Measurements from ENCODE around the gene KLHL29.

Gene KLHL29

DNA sequence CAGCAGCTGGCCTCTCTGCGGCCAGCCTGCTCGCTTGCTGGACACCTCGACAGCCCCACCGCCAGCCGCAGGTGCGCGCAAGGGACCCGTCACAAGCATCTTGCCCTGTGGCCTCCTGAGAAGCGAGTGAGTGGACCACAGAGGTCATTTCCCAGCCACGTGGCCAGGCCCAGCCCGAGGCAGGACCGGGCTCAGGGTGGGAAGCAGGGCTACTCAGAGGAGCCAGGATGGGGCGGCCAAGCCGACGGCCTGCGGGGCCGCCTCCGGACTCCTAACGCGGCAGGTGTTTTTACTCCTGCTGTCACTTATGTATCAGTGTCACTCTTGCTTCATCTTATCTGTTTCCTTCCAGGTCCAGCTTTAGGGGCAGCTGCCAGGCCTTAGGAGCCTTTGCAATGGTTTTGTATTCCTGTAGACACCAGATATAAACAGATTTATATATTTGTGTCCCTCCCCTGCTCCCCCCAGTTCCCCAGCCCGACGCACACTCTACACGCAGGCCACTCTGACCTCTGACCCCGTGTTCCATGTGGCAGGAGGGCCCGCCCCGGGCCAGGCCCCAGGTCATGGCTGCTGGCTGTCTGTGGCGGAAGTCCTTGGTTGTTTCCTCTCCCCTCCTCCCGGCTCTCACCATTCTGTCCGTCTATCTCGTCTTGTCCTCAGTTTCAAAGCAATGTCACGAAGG lies 305.6 kb downstream of the KLHL29 start:
- TF ChIP-seq, protein P1, sequence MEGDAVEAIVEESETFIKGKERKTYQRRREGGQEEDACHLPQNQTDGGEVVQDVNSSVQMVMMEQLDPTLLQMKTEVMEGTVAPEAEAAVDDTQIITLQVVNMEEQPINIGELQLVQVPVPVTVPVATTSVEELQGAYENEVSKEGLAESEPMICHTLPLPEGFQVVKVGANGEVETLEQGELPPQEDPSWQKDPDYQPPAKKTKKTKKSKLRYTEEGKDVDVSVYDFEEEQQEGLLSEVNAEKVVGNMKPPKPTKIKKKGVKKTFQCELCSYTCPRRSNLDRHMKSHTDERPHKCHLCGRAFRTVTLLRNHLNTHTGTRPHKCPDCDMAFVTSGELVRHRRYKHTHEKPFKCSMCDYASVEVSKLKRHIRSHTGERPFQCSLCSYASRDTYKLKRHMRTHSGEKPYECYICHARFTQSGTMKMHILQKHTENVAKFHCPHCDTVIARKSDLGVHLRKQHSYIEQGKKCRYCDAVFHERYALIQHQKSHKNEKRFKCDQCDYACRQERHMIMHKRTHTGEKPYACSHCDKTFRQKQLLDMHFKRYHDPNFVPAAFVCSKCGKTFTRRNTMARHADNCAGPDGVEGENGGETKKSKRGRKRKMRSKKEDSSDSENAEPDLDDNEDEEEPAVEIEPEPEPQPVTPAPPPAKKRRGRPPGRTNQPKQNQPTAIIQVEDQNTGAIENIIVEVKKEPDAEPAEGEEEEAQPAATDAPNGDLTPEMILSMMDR (IDR thresholded peaks at IDR 0.05; ENCODE audit: insufficient read depth, missing control alignments), result no peak
- no peak for FAIRE-seq
- DNase-seq (ENCODE audit: insufficient read length, low spot score), result no peak

DNA sequence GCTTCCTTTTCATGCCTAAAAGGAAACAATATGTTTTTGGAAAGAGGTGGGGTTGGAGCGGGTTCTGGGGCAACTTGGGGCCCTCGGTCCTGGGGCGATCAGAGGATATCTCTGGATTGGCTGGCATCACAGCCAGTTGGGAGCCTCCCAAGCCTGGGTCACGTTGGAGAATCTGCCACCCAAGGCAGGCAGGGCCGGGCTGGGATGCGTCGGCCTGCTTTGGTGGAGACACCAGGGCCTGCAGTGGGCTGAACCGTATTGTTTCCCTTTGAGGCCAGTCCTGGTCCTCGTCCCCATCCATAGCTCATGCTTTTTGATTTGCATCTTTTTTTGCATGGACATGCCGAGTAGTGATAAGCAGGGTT lies 306.1 kb downstream of the KLHL29 start:
- FAIRE-seq (no peak), DNase-seq (ENCODE audit: insufficient read length, low spot score) (no peak)
- TF ChIP-seq, protein P1 (IDR thresholded peaks at IDR 0.05; ENCODE audit: insufficient read depth, missing control alignments), result no peak

DNA sequence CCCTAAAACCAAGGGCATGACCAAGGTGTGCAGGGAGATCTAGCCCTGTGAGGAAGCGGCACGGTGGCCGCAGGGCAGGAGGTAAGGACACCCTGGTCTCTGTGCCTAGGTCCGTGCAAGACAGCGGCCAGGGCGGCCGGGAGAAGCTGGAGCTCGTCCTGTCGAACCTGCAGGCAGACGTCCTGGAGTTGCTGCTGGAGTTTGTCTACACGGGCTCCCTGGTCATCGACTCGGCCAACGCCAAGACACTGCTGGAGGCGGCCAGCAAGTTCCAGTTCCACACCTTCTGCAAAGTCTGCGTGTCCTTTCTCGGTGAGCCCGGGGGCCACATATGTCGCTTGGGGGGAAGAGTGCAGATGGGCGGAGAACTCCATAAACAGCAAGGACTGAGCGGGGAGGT lies 306.6 kb downstream of the KLHL29 start:
- TF ChIP-seq, protein P1 (IDR thresholded peaks at IDR 0.05; ENCODE audit: insufficient read depth, missing control alignments), result no peak
- no peak for DNase-seq (ENCODE audit: insufficient read length, low spot score)
- no peak for FAIRE-seq

DNA sequence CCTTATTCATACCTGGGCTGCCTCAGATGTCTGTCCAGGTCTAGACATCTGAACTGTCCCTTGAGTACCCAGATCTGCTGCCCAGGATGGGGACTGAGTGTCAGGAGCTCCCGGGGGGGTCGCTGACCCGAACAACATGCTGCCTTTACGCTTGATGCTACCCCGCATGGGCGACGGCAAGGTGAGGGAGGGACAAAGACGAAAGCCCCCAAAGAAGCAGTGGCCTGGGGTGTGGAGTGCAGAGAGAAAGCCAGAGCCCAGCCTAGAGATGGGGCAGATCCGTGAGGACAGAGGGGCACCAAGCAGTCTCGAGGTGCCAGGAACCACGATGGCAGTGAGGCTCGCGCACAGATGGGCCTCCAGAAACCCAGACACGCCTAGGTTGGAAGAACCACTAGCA lies 307.3 kb downstream of the KLHL29 start:
- TF ChIP-seq, protein P1 (IDR thresholded peaks at IDR 0.05; ENCODE audit: insufficient read depth, missing control alignments), result no peak
- FAIRE-seq (no peak), DNase-seq (ENCODE audit: insufficient read length, low spot score) (no peak)

DNA sequence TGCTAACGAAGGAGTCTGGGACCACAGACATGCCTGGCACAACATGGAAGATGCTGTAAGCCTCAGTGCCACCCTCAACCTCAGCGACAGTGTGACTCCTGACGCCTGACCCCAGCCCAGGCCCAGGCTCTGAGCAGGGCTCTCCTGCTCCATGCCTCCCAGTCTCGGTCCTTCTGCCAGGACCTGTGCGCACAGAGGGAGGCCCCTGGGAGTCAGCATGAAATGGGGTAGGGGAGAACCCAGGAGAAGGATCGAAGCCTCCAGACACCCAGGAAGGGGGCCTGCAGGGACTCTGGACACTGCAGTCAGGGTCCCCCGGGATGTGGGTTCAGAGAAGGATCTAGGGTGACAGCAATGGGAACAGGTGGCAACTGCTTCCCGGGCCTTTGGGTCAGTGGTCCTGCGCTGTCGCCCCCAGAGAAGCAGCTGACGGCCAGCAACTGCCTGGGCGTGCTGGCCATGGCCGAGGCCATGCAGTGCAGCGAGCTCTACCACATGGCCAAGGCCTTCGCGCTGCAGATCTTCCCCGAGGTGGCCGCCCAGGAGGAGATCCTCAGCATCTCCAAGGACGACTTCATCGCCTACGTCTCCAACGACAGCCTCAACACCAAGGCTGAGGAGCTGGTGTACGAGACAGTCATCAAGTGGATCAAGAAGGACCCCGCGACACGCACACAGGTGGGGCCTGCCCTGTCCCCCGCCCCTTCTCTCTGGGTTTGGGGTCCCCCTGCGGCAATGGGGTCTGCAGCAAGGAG lies 308.0 kb downstream of the KLHL29 start:
- FAIRE-seq (no peak), DNase-seq (ENCODE audit: insufficient read length, low spot score) (no peak)
- TF ChIP-seq, protein P1 (IDR thresholded peaks at IDR 0.05; ENCODE audit: insufficient read depth, missing control alignments), result no peak

DNA sequence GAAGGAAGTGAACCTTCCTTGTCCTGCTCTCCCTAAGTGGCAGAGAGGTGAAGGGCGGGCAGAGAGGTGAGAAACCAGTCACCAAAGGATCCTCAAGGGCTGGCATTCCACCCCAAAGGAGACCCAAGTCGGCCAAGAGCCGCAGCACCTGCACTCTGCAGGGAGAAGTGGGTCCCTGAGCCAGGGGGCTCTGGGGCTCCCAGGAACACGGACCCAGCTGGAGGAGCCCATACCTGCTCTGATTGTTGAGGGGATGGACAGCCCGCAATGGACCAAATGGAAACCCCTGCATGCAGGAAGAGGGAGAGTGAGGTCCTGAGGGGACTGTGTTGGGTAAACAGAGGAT lies 308.6 kb downstream of the KLHL29 start:
- FAIRE-seq (no peak), DNase-seq (ENCODE audit: insufficient read length, low spot score) (no peak)
- TF ChIP-seq, protein P1 (IDR thresholded peaks at IDR 0.05; ENCODE audit: insufficient read depth, missing control alignments), result no peak

Measured in D721Med (cell line).